Stimulated activated CD4-positive, alpha-beta T cell treated with anti-CD3 and anti-CD28 coated beads, Interleukin-4, amount 100 ng/mL, for 4 hours (primary cell): ENCODE results near the gene SMIM21.

Experiments used
- DNase-seq, 2 experiments: peaks; one replicate each; pipeline ENCODE4 v3.0.0-alpha.2; 2020

SMIM21 gene

GRCh38 chr18:75375341-75375740, 52.2 kb downstream of the SMIM21 start:
- no peak for DNase-seq

- DNase-seq, result no peak
Observed at GRCh38 chr18:75374466-75374865, 53.0 kb downstream of the SMIM21 start.

DNA sequence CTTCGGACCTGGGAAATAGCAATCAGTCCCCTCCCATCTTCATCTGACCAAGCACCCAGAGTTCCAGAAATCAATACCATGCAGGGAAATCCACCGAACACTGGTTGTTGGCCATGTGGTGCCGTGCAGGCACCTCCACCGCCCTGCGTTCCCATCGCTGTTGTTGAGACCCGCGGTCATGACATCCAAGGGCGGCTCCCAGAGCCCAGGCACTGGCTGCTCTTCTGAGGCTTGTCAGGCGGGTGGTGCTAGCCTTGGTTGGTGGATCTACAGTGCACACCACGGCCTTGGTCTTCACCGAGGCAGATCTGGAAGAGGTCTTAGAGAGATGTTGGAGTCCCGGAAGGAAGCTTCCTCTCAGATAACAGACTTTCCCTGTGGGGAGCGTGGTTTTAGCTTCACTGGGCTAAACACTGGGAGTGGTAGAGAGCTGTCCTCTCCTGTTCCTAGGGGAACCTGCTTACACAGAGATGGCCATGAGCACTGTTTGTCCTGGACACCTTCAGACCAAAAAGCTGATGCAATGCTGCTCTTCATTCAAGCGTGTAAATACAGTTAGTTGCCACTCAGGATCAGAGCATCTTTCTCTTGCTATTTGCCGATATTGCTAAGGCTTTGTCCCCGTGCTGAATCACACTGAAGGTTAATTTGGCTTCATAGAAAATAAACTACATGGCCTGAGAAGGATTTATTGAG, 58.3 kb downstream of the SMIM21 start:
- DNase-seq, result no peak

DNA sequence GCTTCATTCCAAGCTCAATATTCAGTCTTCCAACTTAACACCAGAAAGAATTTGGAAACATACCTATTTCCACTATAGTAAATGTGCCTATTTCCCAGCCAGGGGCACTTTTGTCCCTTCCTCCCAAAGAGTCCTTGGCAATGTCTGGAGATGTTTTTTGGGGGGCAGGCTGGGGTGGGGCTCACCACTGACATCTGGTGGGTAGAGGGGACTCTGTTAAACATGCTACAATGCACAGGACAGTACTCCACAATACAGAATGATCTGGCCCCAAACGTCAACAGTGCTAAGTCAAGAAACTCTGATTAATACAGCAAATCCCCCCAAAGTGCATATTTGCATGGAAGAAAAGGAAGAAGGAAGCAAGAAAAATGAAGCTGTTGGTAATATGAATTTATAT, 61.7 kb downstream of the SMIM21 start:
- DNase-seq, result no peak

DNA sequence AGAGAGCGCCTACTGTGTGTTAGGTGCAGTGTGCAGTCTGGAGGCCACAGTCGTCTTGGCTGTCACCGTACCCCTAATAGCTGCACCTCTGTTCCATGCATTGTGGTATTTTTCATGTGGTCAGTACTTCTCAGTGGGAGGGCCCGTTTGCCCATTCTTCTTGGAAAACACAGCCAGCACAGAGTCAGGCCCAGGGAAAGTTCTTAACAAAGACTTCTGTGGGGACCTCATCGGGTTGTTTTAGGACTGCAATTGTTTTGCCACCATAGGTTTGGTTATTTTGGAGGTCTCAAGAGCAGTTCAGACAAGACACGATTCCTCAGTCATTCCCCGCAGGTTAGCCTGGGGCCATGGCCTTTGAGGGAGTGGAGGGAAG, 62.3 kb downstream of the SMIM21 start:
- DNase-seq, result no peak

DNA sequence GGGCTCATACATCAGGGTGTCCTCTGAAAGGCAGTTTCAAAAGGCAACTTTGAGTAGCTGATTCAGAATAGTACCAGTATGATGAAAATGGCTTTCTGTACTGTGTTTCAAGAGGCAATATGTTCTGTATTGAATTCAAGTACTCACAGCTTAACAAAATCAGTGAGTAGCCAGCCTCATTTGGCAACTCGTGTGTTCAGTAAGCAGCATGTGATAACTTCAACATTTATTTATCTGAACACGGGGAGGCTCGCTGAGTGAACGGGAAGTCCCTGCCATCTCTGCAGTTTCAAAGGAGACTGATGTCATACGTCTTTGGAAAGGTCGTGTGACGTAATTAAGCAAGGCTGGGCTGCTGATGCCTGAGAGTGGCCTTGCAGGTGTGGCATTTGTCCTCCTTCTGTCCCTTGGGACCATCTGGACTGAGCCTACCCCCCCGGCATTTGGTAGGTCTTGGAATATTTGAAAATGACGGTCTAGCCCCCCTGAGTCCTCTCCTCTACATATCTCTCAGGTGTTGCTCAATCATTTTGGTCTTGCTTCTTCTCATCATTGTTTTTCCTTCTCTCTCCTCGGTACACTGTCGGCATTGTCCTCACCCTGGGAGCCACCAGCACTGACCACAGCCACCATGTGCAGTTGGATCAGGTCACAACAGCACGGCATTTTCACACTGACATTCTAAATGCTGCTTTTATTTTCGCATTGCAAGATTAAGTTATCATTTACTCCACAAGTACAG, 62.8 kb downstream of the SMIM21 start:
- no peak for DNase-seq

DNA sequence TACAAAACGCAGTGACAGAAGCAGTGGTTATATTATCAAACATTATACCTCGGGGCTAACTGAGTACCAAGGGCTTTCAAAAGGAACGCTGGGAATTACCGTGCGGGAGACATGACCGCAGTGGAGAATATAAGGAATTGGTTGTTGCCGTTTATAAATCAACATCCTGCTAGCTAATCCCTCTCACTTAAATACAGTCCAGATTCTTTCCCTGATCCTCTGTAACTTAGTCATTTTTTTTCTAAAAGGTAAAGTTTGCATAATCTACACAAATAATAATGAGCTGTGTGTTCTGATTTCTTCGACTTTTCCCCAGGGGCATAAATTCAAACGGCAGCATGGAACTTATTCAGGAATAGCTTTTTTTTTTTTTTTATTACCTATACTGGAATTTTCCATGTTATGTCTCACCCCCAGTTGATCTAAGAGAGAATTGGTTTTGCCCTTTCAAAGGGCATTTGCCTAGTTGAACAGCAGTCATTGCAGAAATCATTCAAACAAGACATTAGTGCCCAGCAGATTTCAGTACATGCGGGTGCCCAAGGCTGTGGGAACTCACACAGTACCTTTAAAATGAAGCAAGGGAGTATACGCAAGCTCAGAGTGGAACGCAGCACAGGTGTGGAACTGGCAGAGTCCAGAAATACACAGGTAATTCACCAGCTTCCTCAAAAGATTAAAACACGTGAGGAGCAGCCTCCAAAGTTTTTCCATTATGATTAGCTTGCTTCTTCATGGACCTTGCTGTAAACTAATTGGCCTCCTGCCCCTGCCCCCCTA, 63.9 kb downstream of the SMIM21 start:
- no peak for DNase-seq

GRCh38 chr18:75362435-75362834, 65.1 kb downstream of the SMIM21 start:
- no peak for DNase-seq

DNA sequence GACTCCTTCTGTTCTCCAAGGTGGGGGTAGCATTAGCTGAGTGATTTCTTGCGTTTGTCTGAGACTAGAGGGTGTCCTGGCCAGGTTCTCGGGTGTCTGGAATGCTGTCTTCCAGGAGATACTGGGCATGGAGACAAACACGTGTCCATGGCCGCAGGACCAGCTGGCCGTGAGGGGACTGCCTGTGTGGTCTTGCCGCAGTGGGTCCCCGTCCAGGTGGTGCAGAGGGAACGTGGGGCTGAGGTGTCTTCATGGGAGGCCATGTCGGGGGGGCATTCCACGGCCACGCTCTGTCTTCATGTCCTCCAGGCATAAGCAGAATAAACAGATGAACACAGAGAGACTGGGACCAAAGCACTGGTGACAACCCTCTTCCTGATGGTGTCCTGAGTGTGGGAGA, 66.6 kb downstream of the SMIM21 start:
- no peak for DNase-seq

- DNase-seq, result no peak
Observed at GRCh38 chr18:75360215-75360614, 67.3 kb downstream of the SMIM21 start.
